GM18505 (cell line): Measurements from ENCODE around the gene C15orf61.

Source experiments
- ATAC-seq: cut with Tn5 transposase; IDR thresholded peaks from one replicate; pipeline ENCODE4 v1.9.1; 2021; ENCODE audit not compliant: unreplicated experiment
- POLR2A ChIP-seq: IDR thresholded peaks from 4 replicates; pipeline ENCODE4 v1.6.1; 2011; ENCODE audit warnings: borderline replicate concordance; ENCODE audit not compliant: insufficient read depth, insufficient read length; ENCODE audit errors: extremely low read depth

Gene C15orf61

DNA sequence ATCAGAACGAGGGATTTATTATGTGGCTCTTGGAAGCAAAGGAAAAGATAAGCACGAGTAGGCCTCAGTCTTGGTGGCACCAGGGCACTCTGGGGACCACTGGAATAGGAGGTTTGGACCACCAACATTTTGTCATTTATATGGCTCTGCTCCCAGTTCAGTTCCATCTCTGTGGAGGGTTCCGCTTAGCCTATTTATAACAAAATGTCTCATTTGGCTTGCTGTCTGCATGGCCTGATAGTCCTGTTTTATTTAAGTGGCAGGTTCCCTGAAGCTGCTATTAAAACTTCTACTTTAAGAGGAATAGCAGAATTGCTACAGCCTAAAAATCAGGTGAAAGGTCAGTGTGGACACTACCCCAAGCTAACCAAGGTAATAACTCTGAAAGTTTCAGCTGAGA is 48.7 kb downstream of the C15orf61 start:
- no peak for TF ChIP-seq POLR2A
- no peak for ATAC-seq

DNA sequence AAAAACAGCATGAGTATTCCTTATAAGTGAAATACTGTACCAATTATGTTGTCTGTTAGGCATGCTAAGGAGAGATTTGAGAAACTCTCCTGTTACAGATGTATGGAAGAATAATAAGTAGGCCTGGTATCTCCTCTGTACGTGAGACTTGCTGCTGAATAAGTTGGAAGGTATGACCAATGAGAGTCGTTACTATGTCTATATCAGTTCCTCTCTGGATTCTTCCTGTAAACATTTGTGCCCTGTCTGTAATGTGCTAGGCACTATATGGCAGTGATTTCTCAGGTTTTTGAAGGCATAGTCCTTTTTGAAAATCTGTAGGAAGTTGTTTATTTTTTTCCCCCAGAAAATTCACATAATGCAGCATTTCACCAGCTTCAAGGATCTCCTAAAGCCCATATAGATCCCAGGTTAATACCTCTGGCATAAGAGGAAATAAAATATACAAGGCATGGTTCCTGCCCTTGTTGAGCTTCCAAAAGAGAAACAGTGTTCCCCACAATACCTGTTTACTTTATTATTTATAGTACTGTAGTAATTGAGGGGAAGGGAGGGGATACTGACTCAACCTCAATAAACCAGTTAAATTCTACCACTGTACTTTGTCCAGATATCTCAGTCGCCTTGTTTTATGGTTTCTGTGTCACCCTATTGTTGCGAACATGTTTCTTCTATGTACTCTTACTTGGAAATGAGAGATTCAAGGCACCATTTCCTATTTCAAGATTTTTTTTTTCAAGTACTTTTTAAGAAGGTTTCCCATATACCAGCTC is 50.1 kb downstream of the C15orf61 start:
- no peak for ATAC-seq

GRCh38 chr15:67571648-67572415 is 50.9 kb downstream of the C15orf61 start:
- no peak for ATAC-seq
- no peak for TF ChIP-seq POLR2A

More for the DNA sequence above, 50.1 kb downstream of the C15orf61 start:
- TF ChIP-seq POLR2A = no peak

- no peak for TF ChIP-seq POLR2A
- ATAC-seq = no peak
These were observed 52.3 kb downstream of the C15orf61 start for GRCh38 chr15:67573194-67573593.

DNA sequence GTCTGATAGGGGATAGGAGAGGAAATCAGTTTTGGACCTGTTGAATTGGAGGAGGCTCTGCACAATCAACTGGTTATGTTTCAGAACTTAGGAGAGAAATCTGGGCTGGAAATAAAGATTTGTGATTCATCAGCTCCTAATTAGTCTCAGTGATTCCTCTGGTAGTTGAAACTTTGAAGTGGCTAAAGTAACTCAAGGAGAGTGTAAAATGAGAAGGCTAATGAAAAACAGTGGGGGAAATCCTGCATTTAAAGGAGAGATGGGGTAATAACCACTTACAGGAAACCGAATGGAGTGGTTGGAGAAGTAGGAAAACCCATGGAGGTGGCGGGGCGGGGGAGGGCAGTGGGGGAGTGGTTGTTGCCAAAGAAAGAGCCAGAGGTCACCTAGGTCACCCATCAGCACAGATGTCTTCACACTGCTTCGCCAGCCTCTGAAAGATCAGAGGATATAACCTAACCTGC is 54.1 kb downstream of the C15orf61 start:
- no peak for TF ChIP-seq POLR2A
- ATAC-seq = no peak

DNA sequence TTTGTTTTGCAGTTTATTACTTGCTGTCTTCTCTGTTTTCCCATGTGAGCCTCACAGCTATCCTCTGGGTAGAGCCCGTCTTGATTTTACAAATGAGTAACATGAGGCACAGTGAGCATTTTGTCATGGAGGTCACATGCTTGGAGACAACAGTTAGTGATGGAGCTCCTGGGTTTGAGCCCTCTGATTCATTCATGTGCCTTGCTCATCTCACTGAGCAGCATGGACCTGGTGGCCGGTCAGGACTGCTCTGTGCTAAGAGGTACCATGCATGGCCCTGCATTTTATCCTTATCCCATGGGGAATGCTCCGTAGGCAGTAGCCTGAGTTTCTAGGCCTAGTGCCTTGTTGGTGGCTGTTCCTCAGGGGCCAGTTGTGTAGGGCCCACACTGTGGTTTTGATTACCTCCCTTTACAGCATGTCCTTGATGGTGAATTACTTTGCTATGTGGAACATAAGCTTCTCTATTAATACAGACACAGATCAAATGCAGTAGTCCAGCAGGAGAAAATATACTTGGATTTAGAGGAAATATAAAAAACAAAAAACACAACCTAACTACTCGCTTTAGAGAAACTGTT is 57.2 kb downstream of the C15orf61 start:
- no peak for ATAC-seq
- TF ChIP-seq POLR2A = no peak

GRCh38 chr15:67579164-67579563 is 58.2 kb downstream of the C15orf61 start:
- no peak for TF ChIP-seq POLR2A

More at GRCh38 chr15:67579164-67579563, 58.2 kb downstream of the C15orf61 start:
- ATAC-seq = no peak
